SK-N-MC (cell line): ENCODE results near the gene SMIM1.

ENCODE experiments used
- EZH2 ChIP-seq: fragments of 200-600 bp; sonication (generic); IDR thresholded peaks from one replicate; pipeline ENCODE4 v1.6.1; 2017; ENCODE audit warnings: antibody characterized with exemption
- FOXP2 ChIP-seq: optimal IDR thresholded peaks from 2 replicates; pipeline ENCODE3; 2011; ENCODE audit warnings: mild to moderate bottlenecking, moderate library complexity; ENCODE audit not compliant: insufficient read depth; ENCODE audit errors: extremely low read length, control extremely low read depth
- POLR2AphosphoS5 ChIP-seq: IDR thresholded peaks from 2 replicates; pipeline ENCODE4 v1.6.1; 2012; ENCODE audit warnings: mild to moderate bottlenecking, low read depth, low read length, borderline replicate concordance

DNA sequence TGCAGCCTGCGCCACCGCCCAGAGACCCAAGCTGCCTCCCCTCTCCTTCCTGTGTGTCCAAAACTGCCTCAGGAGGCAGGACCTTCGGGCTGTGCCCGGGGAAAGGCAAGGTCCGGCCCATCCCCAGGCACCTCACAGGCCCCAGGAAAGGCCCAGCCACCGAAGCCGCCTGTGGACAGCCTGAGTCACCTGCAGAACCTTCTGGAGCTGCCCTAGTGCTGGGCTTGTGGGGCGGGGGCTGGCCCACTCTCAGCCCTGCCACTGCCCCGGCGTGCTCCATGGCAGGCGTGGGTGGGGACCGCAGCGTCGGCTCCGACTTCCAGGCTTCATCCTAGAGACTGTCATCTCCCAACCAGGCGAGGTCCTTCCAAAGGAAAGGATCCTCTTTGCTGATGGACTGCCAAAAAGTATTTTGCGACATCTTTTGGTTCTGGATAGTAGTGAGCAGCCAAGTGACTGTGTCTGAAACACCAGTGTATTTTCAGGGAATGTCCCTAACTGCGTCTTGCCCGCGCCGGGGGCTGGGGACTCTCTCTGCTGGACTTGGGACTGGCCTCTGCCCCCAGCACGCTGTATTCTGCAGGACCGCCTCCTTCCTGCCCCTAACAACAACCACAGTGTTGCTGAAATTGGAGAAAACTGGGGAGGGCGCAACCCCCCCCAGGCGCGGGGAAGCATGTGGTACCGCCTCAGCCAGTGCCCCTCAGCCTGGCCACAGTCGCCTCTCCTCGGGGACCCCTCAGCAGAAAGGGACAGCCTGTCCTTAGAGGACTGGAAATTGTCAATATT, 39.3 kb upstream of the SMIM1 start:
- TF ChIP-seq POLR2AphosphoS5 (no peak), FOXP2 (no peak), EZH2 (no peak)
